ENCODE results near the gene CALN1.

GRCh38 chr7:71772779-71773178 lies 639.4 kb downstream of the CALN1 start:
- TF ChIP-seq CTCF (conservative IDR thresholded peaks at IDR 0.05; ENCODE audit: low read depth in 2 of 2): no peak
- no peak for TF ChIP-seq EZH2 (IDR thresholded peaks at IDR 0.05; ENCODE audit: low read depth, unreplicated experiment)
- TF ChIP-seq POLR2AphosphoS5 (IDR thresholded peaks at IDR 0.05; ENCODE audit: low read depth): no peak
- TF ChIP-seq EZH2phosphoT487 (IDR thresholded peaks at IDR 0.05; ENCODE audit: unreplicated experiment): no peak
- TF ChIP-seq ZNF331 (CRISPR knock-in tag; IDR thresholded peaks at IDR 0.05; ENCODE audit: low read depth): no peak
- TF ChIP-seq REST (IDR thresholded peaks at IDR 0.05; ENCODE audit: unreplicated experiment): no peak
- TF ChIP-seq STAT1 (IDR thresholded peaks at IDR 0.05; ENCODE audit: unreplicated experiment): no peak
- TF ChIP-seq NANOG (IDR thresholded peaks at IDR 0.05; ENCODE audit: borderline replicate concordance): no peak
- TF ChIP-seq CREB1 (CRISPR knock-in tag; IDR thresholded peaks at IDR 0.05; ENCODE audit: low read depth): no peak
- no peak for TF ChIP-seq ETS1 (IDR thresholded peaks at IDR 0.05)
- no peak for TF ChIP-seq JUNB (IDR thresholded peaks at IDR 0.05; ENCODE audit: unreplicated experiment)

Data from GM23338 (cell line).